PC-3 (cell line): Measurements from ENCODE around the gene USP51.
"Not testable (repeated sequence)": the region's sequence is repeated elsewhere in the genome, so short reads cannot be mapped to it uniquely, and the experiment has no call there.

Source experiments
- CTCF ChIP-seq: fragments of 300-600 bp; sonication (generic); conservative IDR thresholded peaks from 2 replicates; pipeline ENCODE4 v1.5.1; 2017; ENCODE audit warnings: antibody characterized with exemption, low read depth, mild to moderate bottlenecking, low read length
- EZH2phosphoT487 ChIP-seq: fragments of 300-600 bp; sonication (generic); IDR thresholded peaks from 2 replicates; pipeline ENCODE4 v1.6.1; 2018; ENCODE audit warnings: mild to moderate bottlenecking, antibody characterized with exemption, low read length, borderline replicate concordance

GRCh38 chrX:55465108-55465507 lies 24.5 kb downstream of the USP51 start:
- not testable (repeated sequence) for TF ChIP-seq CTCF, EZH2phosphoT487
